Stimulated activated CD4-positive, alpha-beta T cell treated with anti-CD3 and anti-CD28 coated beads, TNF-alpha, amount 100 ng/mL, for 1 hour (primary cell): ENCODE data around the gene SP4.
A peak's percentile ranks its signal among the peaks of the same experiment; 100 is the strongest.

Source experiments
- DNase-seq, 3 donors: peaks; one replicate each; pipeline ENCODE4 v3.0.0-alpha.2; 2020; ENCODE audit warnings: low read depth in 3 of 3, low spot score in 1 of 3

The SP4 gene

DNA sequence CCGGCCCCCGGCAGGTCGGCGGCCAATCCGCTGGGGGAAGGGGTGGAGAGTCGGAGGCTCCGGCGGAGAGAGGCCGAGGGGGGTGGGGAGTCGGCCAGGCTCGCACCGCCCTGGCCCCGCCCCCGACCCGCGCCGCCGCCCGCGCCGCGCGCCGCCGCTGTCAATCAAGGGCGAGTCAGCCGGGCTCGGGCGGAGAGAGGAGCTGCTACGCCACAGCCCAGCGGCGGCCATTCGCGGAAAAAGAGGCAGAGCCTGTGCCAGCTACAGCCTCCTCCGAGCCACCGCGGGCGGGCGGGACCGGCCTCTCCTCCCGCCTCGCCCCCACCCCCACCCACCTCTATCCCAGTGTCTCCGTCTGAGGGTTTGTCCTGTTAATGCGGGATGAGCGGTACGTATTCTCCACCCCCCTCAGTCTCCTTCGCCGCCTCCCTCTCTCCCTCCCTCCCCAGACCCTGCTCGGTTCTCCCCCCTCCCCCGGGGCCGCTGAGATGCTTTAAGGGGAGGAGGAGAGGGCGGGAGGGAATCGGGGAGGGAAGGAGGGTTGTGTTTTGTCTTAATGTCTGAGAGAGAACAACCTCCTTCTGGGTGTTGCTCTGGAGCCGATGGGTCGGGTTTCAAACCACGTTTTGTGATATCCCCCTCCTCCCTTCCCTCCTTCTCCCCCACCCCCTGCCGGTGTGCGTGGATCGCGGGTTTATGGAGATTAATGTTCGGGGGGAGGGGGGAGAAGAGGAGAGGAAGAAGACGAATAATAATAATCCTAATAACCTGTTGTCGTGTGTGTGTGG is at the start of gene SP4:
SP4 (plus strand) TSS at position 213 of the 788 bp plus-strand sequence; CDS start at position 382, 169 bp downstream.
- DNase-seq = peak; percentile 88 to 95 (median 93)

DNA sequence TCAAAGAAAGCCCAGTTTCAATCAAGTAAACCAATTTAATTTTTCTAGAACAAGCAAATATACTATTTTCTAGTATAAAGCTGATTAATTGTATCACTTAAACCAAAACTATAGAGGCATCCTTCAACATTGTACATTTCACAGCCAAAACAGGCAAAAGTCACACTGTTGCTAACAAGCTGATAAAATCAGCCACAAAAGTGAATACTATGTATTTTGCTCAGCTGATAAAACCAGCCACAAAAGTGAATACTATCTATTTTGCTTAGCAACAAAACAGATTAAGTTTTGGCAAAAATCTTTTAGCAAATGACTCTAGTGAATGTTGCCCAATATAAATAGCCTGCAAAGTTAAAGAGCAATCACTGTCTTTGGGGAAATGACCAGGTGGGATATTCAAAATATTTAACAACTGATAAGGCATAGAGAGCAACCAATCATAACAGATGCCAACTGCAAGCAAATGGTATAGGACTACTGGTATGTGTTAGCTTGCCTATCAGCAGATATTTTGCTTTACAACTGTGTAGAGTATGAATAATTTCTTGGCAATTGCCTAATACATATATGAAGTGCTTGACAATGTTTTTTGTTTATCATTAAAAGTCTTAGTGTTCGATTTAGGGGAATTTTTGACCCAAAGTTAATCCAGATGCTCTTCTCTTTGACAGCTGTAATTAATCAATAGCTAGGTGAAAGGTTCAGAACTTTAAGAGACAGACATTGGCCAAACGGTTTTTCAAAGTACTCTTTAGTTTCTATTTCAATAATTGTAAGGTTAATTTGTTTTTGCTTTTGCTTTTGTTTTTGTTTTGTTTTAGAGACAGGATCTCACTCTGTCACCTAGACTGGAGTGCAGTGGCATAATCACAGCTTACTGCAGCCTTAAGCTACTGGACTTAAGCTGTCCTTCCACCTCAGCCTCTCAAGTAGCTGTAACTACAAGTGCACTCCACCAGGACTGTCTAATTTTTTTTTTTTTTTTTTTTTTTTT is 44.4 kb upstream of the SP4 start:
- DNase-seq = no peak

DNA sequence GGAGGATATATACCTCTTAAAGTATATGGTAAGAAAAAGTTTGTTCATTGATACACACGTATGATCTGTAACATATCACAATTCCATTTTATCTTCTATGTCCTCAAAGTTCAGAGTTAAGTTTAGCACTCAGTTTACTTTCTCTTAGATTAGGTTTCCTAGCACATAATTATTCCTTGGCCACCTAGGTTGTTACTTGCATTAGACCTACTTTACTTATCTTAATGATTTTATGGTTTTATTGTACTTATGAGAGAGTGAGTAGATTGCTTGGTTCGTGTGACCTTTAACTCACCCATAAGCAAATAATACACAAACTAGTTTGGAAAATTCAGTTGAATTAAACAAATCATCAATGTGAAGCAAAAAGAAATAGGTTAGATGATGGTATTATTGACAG is 33.9 kb upstream of the SP4 start:
- no peak for DNase-seq

DNA sequence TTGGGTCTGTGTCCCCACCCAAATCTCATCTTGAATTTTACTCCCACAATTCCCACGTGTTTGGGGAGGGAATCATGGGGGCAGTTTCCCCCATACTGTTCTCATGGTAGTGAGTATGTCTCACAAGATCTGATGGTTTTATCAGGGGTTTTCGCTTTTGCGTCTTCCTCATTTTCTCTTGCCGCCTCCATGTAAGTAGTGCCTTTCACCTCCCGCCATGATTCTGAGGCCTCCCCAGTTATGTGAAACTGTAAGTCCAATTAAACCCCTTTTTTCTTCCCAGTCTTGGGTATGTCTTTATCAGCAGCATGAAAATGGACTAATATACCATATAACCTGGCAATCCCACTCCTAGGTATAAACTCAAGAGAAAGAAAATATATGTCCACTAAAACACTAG is 25.9 kb upstream of the SP4 start:
- no peak for DNase-seq

DNA sequence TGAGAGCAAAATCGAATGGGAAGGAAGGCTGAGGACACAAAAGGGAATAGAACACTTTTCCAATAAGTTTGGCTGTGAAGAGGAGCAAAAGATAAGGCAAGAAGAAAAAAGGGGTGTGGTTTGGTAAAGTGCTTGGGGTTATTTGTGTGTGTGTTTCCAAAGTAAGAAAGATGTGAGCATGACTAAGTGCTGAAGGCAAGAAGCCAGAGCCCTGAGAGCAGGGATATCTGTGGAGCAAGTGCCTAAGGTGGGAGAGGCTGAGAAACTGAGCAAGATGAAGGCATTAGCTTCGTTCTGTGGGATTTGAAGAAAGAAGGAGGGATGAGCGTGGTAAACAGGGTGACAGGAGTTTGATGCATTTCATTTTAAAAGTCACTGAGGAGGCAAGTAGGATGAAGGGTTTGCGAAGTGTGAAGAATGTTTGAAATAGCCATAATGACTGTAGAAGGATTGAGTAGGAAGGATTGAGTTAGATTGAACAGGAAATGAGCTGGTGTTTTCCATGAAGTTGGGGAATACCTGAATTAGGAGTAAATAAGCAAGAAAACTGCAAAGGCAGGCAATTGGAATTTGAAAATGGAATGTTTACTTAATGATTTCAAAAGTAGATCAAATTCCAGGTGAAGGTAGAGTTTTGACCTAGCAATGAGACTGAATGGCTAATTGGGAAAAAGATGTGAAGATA is 19.9 kb upstream of the SP4 start:
- DNase-seq = no peak

DNA sequence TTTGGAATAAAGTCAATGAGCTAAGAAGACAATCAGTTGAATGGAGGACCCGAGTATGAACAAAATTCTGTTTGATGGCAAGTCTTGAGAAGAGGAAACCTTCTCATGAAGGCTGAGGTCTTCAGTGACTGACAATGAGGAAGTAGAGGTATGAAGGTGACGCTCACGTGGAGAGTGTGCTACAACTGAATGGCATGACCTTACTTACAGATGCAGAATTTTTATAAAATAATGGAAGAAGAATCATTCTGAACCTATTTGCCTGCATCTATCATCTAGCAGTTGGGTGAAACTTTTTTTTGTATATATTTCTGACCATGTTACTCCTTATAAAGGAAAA is 19.4 kb upstream of the SP4 start:
- no peak for DNase-seq

DNA sequence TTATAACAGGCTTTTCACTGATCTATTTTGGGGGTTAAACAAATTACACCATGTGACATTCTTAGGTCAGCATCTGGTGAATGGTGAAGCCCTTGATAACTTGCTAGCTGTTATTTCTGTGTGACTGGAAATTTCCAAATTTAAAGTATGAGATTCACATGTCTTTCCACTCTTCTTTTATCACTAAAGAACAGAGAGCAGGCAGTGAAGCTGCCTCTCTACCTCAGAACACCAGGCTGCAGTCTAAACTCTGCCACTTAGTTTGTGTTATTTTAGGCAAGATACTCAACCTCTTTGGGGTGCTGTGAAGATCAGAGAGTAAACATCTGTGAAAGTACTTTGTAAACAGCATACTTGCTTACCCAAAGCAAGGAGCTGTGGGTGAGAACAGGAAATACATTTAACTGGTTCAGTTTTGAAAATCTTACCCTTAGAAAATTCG is 15.5 kb upstream of the SP4 start:
- no peak for DNase-seq

DNA sequence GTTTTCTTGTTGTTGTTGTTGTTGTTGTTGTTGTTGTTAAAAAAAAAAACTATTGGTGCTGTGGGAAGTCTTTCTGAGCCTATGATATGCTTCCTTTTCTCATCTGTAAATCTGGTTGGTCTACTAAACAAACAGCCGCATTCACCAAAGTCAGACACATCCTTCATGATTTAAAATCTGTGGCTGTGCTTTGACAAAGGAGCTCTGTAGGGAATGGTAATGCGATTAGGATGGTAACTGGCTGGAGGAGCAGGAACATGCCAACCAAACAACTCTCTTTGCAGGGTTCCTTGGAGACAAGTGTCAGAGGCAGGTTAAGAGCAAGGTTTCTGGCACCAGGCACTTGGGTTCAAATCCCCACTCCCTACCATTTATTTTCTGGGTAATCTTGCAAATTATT is 14.9 kb upstream of the SP4 start:
- no peak for DNase-seq

DNA sequence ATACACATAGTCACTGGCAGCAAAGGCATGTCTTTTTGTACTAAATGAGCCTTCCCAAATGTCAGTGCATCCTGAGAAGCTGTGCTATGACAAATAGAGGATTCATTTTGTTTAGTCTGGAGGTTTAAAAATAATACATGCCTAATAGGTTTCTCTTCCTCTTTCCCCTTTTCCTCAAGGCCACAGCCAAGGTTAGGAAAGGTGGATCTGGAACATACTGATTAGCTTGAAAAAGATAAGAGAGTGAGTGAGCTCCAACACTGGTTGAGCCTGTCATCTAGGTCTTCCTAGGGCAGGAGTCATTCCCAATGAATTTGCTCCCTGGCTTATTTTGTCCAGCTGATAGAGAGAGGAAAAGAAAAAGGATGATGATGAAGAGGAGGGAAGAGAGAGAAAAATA is 14.4 kb upstream of the SP4 start:
- no peak for DNase-seq

DNA sequence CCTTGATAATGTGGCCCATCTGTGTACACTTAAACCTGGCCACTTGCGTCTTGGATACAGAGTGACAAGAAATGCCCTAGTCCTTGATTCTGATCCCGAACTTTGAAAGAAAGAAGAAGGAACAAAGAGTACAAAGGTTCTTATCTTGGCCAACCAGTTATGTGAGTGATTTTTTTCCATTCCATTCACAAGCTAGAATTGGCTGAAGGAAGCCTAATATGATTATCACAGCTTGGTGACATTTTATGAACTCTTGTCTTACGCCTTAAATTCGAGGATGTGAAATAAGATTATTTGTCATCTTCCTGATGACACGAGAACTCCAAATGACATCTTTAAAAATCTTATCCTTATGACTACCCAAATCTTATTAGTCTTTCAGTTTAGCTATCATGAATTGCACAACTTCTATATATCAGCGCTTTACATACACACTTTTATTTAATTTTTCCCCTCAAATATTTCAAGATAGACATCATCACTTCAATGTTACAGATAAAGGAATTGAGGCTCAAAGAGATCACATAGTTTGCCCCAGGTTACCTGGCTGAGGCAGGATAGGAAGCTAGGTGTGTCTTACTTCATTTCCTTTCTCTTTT is 13.0 kb upstream of the SP4 start:
- DNase-seq = no peak

DNA sequence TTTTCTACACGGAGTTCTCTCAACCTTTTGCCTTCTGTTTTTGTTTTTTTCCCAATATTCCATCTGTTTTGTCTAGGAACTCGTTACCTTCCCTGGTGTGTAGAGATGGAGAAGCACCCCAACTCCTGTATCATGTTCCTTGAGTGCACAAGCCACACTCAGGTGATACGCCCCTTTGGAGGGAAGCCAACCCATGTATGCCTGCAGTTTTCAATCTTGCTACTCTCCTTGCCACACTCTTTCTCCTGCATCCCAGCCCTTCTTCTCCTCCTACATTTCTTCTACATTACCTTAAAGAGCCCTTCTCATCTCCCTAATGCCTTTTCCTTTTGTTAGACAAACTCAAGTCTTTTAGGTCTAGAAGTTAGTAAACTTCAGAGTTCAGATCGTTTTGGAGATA is 10.2 kb upstream of the SP4 start:
- DNase-seq = no peak

DNA sequence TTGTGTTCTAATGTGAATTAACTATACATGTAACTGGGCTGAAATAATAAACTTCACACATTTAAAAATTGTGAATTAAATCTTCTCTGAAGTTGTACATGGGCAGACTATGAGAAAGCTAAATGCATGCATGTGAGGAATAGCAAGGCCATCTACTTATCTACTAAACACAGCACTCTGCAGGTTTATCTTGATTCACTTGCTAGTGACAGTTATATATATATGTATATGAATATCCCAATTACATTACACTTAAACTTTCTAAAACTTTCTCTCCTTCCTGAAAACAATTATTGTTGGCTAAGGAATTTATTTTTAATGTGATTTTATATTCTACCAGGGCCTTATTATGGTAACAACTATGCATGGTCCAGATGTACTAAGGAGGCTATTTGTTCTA is 5.1 kb upstream of the SP4 start:
- DNase-seq = no peak

DNA sequence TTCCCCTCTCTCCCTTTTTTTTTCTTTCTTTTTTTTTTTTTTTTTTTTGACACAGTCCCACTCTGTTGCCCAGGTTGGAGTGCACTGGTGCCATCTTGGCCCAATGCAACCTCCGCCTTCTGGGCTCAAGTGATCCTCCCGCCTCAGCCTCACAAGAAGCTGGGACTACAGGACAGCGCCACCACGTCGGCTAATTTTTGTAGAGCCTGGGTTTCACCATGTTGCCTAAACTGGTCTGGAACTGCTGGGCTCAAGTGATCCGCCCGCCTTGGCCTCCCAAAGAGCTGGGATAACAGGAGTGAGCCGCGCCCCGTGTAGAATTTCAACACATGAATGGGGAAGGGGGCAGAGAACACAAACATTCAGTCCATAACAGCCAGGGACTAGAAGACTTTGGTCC is 2.6 kb upstream of the SP4 start:
- no peak for DNase-seq

DNA sequence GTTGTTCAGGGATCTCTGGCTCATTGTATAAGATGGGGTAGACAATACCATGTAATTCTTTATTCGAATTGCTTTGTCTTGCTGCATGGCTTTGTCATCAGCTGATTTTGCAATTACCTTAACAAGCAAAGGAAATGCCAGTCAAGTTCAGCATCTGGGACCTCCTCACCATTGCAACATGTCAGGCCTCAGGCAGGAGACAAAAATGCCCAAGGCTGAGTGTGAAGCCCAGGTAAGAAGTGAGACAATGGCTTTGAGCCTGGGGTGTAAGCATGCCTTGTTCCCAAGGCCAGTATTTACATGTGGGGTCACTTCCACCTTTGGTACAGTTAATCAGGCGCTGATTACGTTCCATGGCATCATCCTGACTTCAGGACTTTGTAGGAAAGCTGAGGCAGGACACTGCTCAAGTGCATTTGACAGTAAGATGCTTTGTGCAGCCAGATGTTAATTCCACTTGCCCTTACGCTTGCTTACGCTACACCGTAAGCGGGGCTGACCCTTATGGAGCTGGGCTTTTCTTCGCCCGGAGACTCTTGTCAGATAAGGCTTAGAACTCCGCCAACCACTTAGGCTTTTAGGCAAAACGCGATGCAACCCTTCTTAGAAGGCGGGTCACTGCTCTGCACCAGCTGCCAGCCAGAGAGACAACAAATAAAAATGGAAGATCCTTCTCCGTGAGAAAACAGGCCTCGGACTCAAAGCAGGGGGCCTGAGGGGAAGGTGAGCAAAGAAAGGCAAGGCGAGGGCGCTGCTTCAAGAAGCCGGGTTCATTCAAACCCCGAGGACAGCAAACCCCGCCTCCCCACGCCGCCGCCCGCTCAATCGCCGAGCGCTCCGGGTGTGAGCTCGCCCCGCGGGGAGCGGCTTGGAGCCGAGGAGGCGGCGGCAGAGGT is 1.3 kb upstream of the SP4 start:
- no peak for DNase-seq

DNA sequence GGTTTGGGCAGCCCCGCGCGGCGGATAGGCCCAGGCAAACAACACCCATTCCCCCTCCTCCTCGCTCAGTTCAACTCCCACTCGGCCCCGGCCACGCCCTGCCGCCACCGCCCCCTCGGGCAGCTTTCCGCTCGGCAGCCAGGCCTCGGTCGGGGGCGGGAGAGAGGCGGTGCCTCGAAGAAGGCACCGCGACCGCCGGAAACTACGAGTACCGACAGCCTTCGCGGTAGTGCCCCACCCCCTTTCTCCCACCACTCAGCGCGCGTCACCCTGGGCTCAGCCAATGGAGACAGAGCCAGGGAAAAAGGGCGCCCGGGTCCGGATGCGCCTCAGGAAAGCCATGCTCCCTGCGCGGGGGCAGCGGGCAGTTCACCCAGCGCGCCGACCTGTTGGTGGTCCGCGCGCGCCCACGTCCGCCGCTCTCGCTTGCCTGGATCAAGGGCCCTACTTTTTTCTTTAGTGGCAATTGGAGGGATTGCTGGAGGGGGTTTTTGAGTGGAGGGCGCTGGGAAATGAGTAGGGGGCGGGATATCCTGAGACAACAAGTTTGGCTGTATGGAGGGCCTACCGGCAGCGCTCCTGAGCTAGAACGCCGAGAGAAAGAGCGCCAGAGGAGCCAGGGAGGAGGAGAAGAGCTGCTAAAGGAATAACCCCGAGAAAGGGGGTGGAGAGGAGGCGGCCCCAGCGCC is 557 bp upstream of the SP4 start:
- peak; percentile 97 to 98 (median 98) for DNase-seq

DNA sequence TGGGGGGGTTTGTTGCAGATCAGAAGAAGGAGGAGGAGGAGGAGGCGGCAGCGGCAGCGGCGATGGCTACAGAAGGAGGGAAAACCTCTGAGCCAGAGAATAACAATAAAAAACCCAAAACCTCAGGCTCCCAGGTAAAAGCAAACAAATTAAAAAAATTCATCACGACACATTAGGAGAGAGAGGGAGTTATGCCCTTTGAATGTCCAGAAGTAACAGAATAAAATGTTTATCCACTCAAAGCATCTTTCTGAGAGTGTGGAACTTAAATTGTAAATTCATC is 717 bp downstream of the SP4 start:
- DNase-seq = no peak

DNA sequence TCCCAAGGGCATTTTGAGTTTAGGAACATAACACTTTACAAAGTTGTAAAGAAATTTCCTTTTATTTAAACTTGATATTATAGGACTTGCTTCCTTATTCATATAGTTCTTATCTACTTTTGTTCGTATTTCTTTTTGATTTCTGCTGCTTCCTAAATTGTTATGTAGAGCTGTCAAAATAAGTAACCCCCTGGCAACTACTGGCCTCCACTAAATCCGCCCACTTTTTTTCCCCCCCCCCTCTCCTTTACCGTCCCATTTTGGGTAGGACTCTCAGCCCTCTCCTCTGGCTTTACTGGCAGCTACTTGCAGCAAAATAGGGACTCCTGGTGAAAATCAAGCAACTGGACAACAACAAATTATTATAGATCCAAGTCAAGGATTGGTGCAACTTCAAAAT is 1.1 kb downstream of the SP4 start:
- no peak for DNase-seq

DNA sequence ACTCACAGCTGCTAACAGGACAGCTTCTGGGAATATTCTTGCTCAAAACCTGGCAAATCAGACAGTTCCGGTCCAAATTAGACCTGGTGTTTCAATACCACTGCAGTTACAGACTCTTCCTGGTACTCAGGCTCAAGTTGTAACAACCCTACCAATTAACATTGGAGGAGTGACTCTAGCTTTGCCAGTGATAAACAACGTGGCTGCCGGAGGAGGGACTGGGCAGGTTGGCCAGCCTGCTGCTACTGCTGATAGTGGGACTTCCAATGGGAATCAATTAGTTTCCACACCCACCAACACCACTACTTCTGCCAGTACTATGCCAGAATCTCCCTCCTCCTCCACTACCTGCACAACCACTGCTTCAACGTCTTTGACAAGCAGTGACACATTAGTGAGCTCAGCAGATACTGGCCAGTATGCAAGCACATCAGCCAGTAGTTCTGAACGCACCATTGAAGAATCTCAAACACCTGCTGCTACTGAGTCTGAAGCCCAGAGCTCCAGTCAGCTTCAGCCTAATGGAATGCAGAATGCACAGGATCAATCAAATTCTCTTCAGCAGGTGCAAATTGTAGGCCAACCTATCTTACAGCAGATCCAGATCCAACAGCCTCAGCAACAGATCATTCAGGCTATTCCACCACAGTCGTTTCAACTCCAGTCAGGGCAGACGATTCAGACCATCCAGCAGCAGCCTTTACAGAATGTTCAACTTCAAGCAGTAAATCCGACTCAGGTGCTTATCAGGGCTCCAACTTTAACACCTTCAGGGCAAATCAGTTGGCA is 2.1 kb downstream of the SP4 start:
- DNase-seq = no peak

DNA sequence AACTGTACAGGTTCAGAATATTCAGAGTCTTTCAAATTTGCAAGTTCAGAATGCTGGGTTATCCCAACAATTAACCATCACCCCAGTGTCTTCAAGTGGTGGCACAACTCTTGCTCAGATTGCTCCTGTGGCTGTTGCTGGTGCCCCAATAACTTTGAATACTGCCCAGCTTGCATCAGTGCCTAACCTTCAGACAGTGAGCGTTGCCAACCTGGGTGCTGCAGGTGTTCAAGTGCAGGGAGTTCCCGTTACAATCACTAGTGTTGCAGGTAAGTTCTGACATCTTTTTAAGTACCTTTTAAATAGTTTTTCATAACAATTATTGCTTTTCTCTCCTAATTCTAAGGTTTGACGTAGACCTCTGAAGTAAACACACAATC is 2.7 kb downstream of the SP4 start:
- no peak for DNase-seq
